Transverse colon (tissue), 4 donors: ENCODE results near the gene IQCK. TPM values are rescaled to one million over a fixed set of nuclear protein-coding genes. Genes with fewer than 3 reads are reported as not detected.

Source experiments
- DNase-seq: peaks from one replicate; pipeline ENCODE4 v3.0.0-alpha.2; 2019
- H3K27ac ChIP-seq, 4 donors: fragments of 200-600 bp; sonication (generic); 2 replicates each; pipeline ENCODE4 v1.5.1; 2016 to 2018; ENCODE audit warnings: inconsistent platforms in 4 of 4
- H3K27me3 ChIP-seq: fragments of 200-600 bp; sonication (generic); 2 replicates; pipeline ENCODE4 v1.5.1; 2017; ENCODE audit warnings: inconsistent platforms
- H3K36me3 ChIP-seq, 4 donors: fragments of 200-600 bp; sonication (generic); 2 replicates each; pipeline ENCODE4 v1.5.1; 2017 to 2019; ENCODE audit warnings: inconsistent platforms in 4 of 4
- H3K4me1 ChIP-seq, 4 donors: fragments of 200-600 bp; sonication (generic); 2 replicates each; pipeline ENCODE4 v1.5.1; 2017 to 2020; ENCODE audit warnings: inconsistent platforms in 4 of 4
- H3K4me3 ChIP-seq, 4 donors: fragments of 200-600 bp; sonication (generic); 1 replicate in 1 of 4; 2 replicates in 3 of 4; pipeline versions ENCODE4 v1.5.1 to v1.6.1; 2017 to 2019; ENCODE audit warnings: inconsistent platforms in 4 of 4
- H3K9me3 ChIP-seq, 2 donors: fragments of 200-600 bp; sonication (generic); 2 replicates each; pipeline ENCODE4 v1.5.1; 2017 to 2019; ENCODE audit warnings: inconsistent platforms in 2 of 2
- EP300 ChIP-seq: sonication (generic); formaldehyde crosslinking; IDR thresholded peaks from one replicate; pipeline ENCODE4 v1.6.1; 2017; ENCODE audit warnings: antibody characterized with exemption, low read depth
- POLR2A ChIP-seq: fragments of 450-650 bp; IDR thresholded peaks from one replicate; pipeline ENCODE4 v1.6.1; 2016; ENCODE audit warnings: antibody characterized with exemption, mild to moderate bottlenecking, moderate library complexity
- POLR2AphosphoS5 ChIP-seq, 3 donors: sonication (generic); formaldehyde crosslinking; IDR thresholded peaks; one replicate each; pipeline ENCODE4 v1.6.1; 2016; ENCODE audit warnings: antibody characterized with exemption in 3 of 3
- whole genome bisulfite sequencing, 2 donors: methylation state at CpG; one replicate each; pipeline ENCODE4 v1.1.5; 2018; ENCODE audit warnings: low coverage in 1 of 2; 5-methylcytosine and 5-hydroxymethylcytosine counted together
- in situ Hi-C, 4 donors: fragments of 200-750 bp; cut with MboI; loops; one replicate each; pipeline versions ENCODE4 v1.15.0 to v1.15.1; 2017; ENCODE audit warnings: low sequenced_read_pairs in 3 of 4, low pct_ligation_motif_present in 1 of 4, low pct_unique_long_range_greater_than_20kb in 1 of 4
- intact Hi-C: fragments of 100-400 bp; cut with DNase I; formaldehyde crosslinking; loops from one replicate; pipeline ENCODE4 v1.15.1; 2023; ENCODE audit warnings: low total_unique reads
- total RNA-seq, 4 donors: library from RNA; depleted of rRNA; stranded (reverse); fragments of >200 nt; gene quantifications; one replicate each; pipeline ENCODE4 v1.1.0, GENCODE V29; 2016
- TF ChIP-seq, protein P1 (sequence below), 5 experiments: fragments of 200-600 bp in 3 of 5; fragments of 450-650 bp in 2 of 5; sonication (generic) in 3 of 5; IDR thresholded peaks; 1 replicate in 2 of 5; 2 replicates in 3 of 5; pipeline ENCODE4 v1.5.1; 2016 to 2017; ENCODE audit warnings: antibody characterized with exemption in 5 of 5, inconsistent platforms in 3 of 5, mild to moderate bottlenecking in 2 of 5, moderate library complexity in 1 of 5

Gene IQCK
- total RNA-seq, 4 donors from 2014 or later: 8.3 to 18.2 (median 12.7) TPM

DNA sequence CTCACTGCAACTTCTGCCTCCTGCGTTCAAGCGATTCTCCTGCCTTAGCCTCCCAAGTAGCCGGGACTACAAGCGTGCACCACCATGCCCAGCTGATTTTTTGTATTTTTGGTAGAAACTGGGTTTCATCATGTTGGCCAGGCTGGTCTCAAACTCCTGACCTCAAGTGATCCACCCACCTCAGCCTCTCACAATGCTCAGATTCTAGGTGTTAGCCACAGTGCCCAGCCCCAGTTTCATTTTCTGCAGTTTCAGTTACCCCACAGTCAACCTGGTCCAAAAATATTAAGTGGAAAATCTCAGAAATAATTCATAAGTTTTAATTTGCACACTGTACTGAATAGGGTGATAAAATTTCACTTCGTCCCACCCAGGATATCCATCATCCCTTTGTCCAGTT is 28.7 kb upstream of the IQCK start:
- intact Hi-C loops: no loop called here
- DNase-seq: no peak
- Histone ChIP-seq H3K36me3 (peaks cover 0 to 29% (median 6%) of the 10 kb centered on the region in 4 donors), H3K9me3 (no peaks in the 10 kb centered on the region), H3K27me3 (no peaks in the 10 kb centered on the region), H3K4me1 (no peaks in the 10 kb centered on the region), H3K4me3 (no peak overlapping the region), H3K27ac (no peak overlapping the region)
- in situ Hi-C loops: loop anchor here in 1 of 4 donors (25.0 kb wide), 1 partner anchor 102 kb away; no protein-coding TSS in a partner anchor
- 96 to 100% methylated on average over 1 to 5 of the region's 5 CpGs for WGBS, 2 donors
- TF ChIP-seq EP300: no peak
- TF ChIP-seq, protein P1, sequence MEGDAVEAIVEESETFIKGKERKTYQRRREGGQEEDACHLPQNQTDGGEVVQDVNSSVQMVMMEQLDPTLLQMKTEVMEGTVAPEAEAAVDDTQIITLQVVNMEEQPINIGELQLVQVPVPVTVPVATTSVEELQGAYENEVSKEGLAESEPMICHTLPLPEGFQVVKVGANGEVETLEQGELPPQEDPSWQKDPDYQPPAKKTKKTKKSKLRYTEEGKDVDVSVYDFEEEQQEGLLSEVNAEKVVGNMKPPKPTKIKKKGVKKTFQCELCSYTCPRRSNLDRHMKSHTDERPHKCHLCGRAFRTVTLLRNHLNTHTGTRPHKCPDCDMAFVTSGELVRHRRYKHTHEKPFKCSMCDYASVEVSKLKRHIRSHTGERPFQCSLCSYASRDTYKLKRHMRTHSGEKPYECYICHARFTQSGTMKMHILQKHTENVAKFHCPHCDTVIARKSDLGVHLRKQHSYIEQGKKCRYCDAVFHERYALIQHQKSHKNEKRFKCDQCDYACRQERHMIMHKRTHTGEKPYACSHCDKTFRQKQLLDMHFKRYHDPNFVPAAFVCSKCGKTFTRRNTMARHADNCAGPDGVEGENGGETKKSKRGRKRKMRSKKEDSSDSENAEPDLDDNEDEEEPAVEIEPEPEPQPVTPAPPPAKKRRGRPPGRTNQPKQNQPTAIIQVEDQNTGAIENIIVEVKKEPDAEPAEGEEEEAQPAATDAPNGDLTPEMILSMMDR (IDR thresholded peaks at IDR 0.05): no peak
- TF ChIP-seq POLR2A: no peak
- no peak for TF ChIP-seq POLR2AphosphoS5 (IDR thresholded peaks at IDR 0.05)

DNA sequence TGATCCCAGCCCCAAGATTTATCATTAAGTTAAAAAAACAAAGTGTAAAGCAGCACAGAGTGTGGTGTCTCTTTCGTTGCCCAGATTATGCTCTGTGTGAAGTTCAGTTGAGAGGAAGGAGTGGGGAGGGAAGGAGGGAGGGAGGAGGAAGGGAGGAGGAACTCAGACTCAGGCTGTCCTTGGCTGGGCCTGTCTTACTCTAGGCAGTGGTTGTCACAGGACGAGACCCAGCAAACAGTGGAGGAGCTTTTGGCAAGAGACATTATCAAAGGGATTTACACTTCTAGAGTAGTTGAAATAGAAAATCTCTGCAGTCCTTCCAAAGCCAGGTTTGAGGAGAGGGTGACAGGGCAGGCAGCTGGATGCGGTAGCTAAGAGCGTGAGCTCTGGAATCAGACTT is 27.9 kb upstream of the IQCK start:
- no peak overlapping the region for H3K27ac ChIP-seq
- H3K4me1 ChIP-seq: peaks cover 0 to 3% (median 0%) of the 10 kb centered on the region in 4 donors
- no peaks in the 10 kb centered on the region for H3K9me3 ChIP-seq
- DNase-seq: no peak
- peaks cover 0 to 21% (median 2%) of the 10 kb centered on the region in 4 donors for H3K36me3 ChIP-seq
- TF ChIP-seq, protein P1 (IDR thresholded peaks at IDR 0.05): no peak
- no peak for TF ChIP-seq POLR2A
- no peak for TF ChIP-seq POLR2AphosphoS5 (IDR thresholded peaks at IDR 0.05)
- TF ChIP-seq EP300: no peak
- H3K4me3 ChIP-seq: no peak overlapping the region
- intact Hi-C loops: no loop called here
- H3K27me3 ChIP-seq: no peaks in the 10 kb centered on the region
- WGBS, 2 donors: 67 to 71% methylated on average over 3 to 4 of the region's 4 CpGs
- in situ Hi-C loops: loop anchor here in 1 of 4 donors (25.0 kb wide), 1 partner anchor 103 kb away; no protein-coding TSS in a partner anchor

DNA sequence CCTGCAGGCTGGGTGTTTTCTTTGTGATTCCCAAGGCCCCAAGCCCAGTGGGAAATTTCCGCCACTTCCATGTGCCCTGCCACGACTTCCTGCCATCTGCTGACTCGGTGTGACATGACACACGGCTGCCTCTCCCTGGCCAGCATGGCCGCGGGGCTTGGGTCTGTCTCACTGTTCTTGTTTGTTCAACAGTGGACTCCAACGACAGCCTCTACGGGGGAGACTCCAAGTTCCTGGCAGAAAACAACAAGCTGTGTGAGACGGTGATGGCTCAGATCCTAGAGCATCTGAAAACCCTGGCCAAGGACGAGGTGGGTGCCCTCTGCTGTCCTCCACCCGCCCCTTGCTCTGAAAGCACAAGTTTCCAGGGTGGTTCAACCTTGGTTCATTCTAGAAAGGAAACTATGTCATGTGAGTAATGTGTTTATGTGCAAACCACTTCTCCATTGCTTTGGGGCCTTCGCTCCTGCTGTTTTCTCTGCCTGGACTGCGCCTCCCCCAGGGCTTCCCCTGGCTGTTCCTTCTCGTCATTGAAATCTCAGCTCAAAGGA is 26.8 kb upstream of the IQCK start:
- in situ Hi-C loops: loop anchor here in 1 of 4 donors (25.0 kb wide), 1 partner anchor 104 kb away; no protein-coding TSS in a partner anchor
- H3K4me1 ChIP-seq: peaks cover 5 to 13% (median 9%) of the 10 kb centered on the region in 4 donors
- no peaks in the 10 kb centered on the region for H3K9me3 ChIP-seq
- peaks cover 0 to 11% (median 0%) of the 10 kb centered on the region in 4 donors for H3K36me3 ChIP-seq
- DNase-seq: no peak
- H3K27me3 ChIP-seq: no peaks in the 10 kb centered on the region
- no peak overlapping the region for H3K27ac ChIP-seq
- H3K4me3 ChIP-seq: no peak overlapping the region
- 86% methylated on average over 14 of the region's 14 CpGs; no CpG with 5 or more reads in 1 of the 2 donors for WGBS, 2 donors
- intact Hi-C loops: no loop called here
- TF ChIP-seq, protein P1 (IDR thresholded peaks at IDR 0.05): no peak
- TF ChIP-seq POLR2AphosphoS5 (IDR thresholded peaks at IDR 0.05) (no peak), EP300 (no peak), POLR2A (no peak)

GRCh38 chr16:19694989-19695388 is 23.1 kb upstream of the IQCK start:
- 78 to 92% methylated on average over 5 to 8 of the region's 8 CpGs for WGBS, 2 donors
- no peak for DNase-seq
- no peak overlapping the region for H3K4me3 ChIP-seq
- in situ Hi-C loops (loop anchor here in 1 of 4 donors (25.0 kb wide), 1 partner anchor 108 kb away; no protein-coding TSS in a partner anchor), intact Hi-C loops (no loop called here)
- peak overlapping the region in 1 of 4 donors; percentile 76 for H3K27ac ChIP-seq
- peaks cover 0 to 11% (median 0%) of the 10 kb centered on the region in 4 donors for H3K36me3 ChIP-seq
- H3K27me3 ChIP-seq: no peaks in the 10 kb centered on the region
- H3K4me1 ChIP-seq: peaks cover 21 to 50% (median 34%) of the 10 kb centered on the region in 4 donors
- H3K9me3 ChIP-seq: no peaks in the 10 kb centered on the region
- TF ChIP-seq POLR2A: no peak
